Adrenal gland (tissue), 12 donors: Measurements from ENCODE around the gene SH2D7. TPM values are rescaled to one million over a fixed set of nuclear protein-coding genes. Genes with fewer than 3 reads are reported as not detected.

Experiments
- DNase-seq, 7 donors: peaks; one replicate each; pipeline ENCODE4 v3.0.0-alpha.2; 2019 to 2020
- H3K27ac ChIP-seq, 5 donors: fragments of 200-600 bp; sonication (generic) in 4 of 5; 1 replicate in 3 of 5; 2 replicates in 2 of 5; pipeline versions ENCODE4 v1.5.1 to v1.8.0; 2016 to 2020; ENCODE audit warnings: mild to moderate bottlenecking in 1 of 5
- H3K27me3 ChIP-seq: fragments of 200-600 bp; 2 replicates; pipeline ENCODE4 v1.8.0; 2021
- H3K36me3 ChIP-seq, 2 donors: fragments of 200-600 bp; replicated peaks in 1 of 2; 1 replicate in 1 of 2; 2 replicates in 1 of 2; pipeline versions ENCODE4 v1.5.1 to v1.8.0; 2018 to 2022
- H3K4me1 ChIP-seq, 2 donors: fragments of 200-600 bp; replicated peaks in 1 of 2; 1 replicate in 1 of 2; 2 replicates in 1 of 2; pipeline versions ENCODE4 v1.5.1 to v1.8.0; 2018 to 2021
- H3K4me3 ChIP-seq, 4 donors: fragments of 200-600 bp; sonication (generic) in 3 of 4; one replicate each; pipeline ENCODE4 v1.5.1; 2016 to 2018
- H3K9me3 ChIP-seq, 3 donors: fragments of 200-600 bp; sonication (generic) in 1 of 3; replicated peaks in 1 of 3; 1 replicate in 2 of 3; 2 replicates in 1 of 3; pipeline versions ENCODE4 v1.5.1 to v1.8.0; 2016 to 2021
- CTCF ChIP-seq, 6 experiments: fragments of 450-650 bp in 4 of 6; fragments of 200-600 bp in 2 of 6; sonication (generic) in 1 of 6; IDR thresholded peaks; 1 replicate in 5 of 6; 2 replicates in 1 of 6; pipeline versions ENCODE4 v1.5.1 to v1.8.0; 2016 to 2021; ENCODE audit warnings: antibody characterized with exemption in 6 of 6, mild to moderate bottlenecking in 2 of 6, moderate library complexity in 1 of 6
- POLR2A ChIP-seq, 2 donors: fragments of 450-650 bp; IDR thresholded peaks; one replicate each; pipeline ENCODE4 v1.6.1; 2017; ENCODE audit warnings: antibody characterized with exemption in 2 of 2, mild to moderate bottlenecking in 2 of 2, moderate library complexity in 1 of 2
- WGBS, 4 donors: extraction: QIAGEN DNeasy Blood & Tissue Kit in 2 of 4; methylation state at CpG; one replicate each; pipeline versions ENCODE4 v1.1.5 to v1.1.7; 2013 to 2017; 5-methylcytosine and 5-hydroxymethylcytosine counted together
- intact Hi-C, 2 donors: fragments of 100-400 bp; cut with DNase I; formaldehyde crosslinking; loops; one replicate each; pipeline versions ENCODE4 v1.14.1 to v1.15.0; 2022 to 2023
- polyA plus RNA-seq, 3 donors: library from polyadenylated mRNA; stranded (reverse); fragments of 200-250 nt in 2 of 3; fragments of 350-450 nt in 1 of 3; fragmentation: Illumina TruSeq in 1 of 3; extraction: RNeasy Lipid Tissue Mini Kit (QIAGEN cat#74804) in 1 of 3; gene quantifications; one replicate each; pipeline ENCODE4 v1.2.3, GENCODE V29; 2013 to 2014
- total RNA-seq, 9 donors: library from RNA; depleted of rRNA in 4 of 9; stranded (reverse); fragments of >200 nt in 4 of 9; fragments of 120-200 nt in 1 of 9; fragmentation: NEBNext Ultra II Directional in 1 of 9; extraction: Animal tissue kit (Norgen Biotek cat#: 25700) in 1 of 9; gene quantifications; one replicate each; pipeline versions ENCODE4 v1.1.0 to v1.2.4, GENCODE V29; 2013 to 2023
- donor health status: healthy with polysubstance abuse.
- donor health status: Bipolar disorder and iron deficiency.
- donor health status: DM: yes; HTN: yes; CAD: no.
- donor health status: DM: no; HTN: no; CAD: no.
- donor health status: DM: no; HTN: no; CAD: no.
- donor health status: DM: yes; HTN: yes; CAD: no.

SH2D7 gene
- total and polyA plus RNA-seq, 12 donors: not detected

DNA sequence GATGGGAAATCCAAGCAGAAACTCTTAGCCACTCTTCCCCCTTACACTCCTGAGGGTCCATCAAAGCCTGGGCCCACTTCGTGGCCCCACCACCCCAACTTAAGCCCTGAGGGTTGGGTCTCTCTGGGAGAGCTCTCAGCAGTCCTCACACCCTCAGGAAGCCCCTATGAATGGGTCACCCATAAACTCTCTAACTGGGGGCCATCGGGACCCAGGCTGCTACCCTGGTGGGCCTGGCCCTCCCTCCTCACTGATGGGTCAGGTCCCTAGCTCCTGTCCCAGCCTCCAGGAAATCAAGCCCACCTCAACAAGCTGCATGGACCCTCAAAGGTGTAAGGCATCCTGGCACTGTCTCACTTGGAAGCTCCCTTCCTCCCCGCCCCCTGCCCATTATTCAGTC, 19.4 kb downstream of the SH2D7 start:
- no peak overlapping the region for H3K4me3 ChIP-seq
- H3K27me3 ChIP-seq: no peaks in the 10 kb centered on the region
- intact Hi-C loops: loop anchor here (2.0 to 10.0 kb wide), 4 partner anchors 81 to 303 kb away; no protein-coding TSS in a partner anchor
- WGBS, 4 donors: 74 to 92% (median 86%) methylated on average over 2 to 3 of the region's 3 CpGs
- no peaks in the 10 kb centered on the region for H3K9me3 ChIP-seq
- TF ChIP-seq POLR2A (IDR thresholded peaks at IDR 0.05) (no peak), CTCF (IDR thresholded peaks at IDR 0.05) (no peak)
- no peaks in the 10 kb centered on the region for H3K4me1 ChIP-seq
- DNase-seq: no peak
- H3K36me3 ChIP-seq: no peaks in the 10 kb centered on the region
- H3K27ac ChIP-seq: no peak overlapping the region

- TF ChIP-seq CTCF (IDR thresholded peaks at IDR 0.05): no peak
- TF ChIP-seq POLR2A (IDR thresholded peaks at IDR 0.05): no peak
- no peak for DNase-seq
- H3K4me1 ChIP-seq: no peaks in the 10 kb centered on the region
- 70 to 74% (median 72%) methylated on average over 3 of the region's 3 CpGs for WGBS, 4 donors
- H3K9me3 ChIP-seq: no peaks in the 10 kb centered on the region
- no peaks in the 10 kb centered on the region for H3K36me3 ChIP-seq
- no peak overlapping the region for H3K27ac ChIP-seq
- no peaks in the 10 kb centered on the region for H3K27me3 ChIP-seq
- no peak overlapping the region for H3K4me3 ChIP-seq
- intact Hi-C loops: loop anchor here (2.0 to 10.0 kb wide), 4 partner anchors 80 to 302 kb away; no protein-coding TSS in a partner anchor
Observed at GRCh38 chr15:78112551-78112950, 20.2 kb downstream of the SH2D7 start.

- Histone ChIP-seq H3K27ac (no peak overlapping the region), H3K4me1 (no peaks in the 10 kb centered on the region), H3K27me3 (no peaks in the 10 kb centered on the region), H3K36me3 (no peaks in the 10 kb centered on the region), H3K9me3 (no peaks in the 10 kb centered on the region), H3K4me3 (no peak overlapping the region)
- intact Hi-C loops: no loop called here
- no peak for DNase-seq
- 83 to 87% (median 85%) methylated on average over 4 to 5 of the region's 5 CpGs for WGBS, 4 donors
- TF ChIP-seq CTCF (IDR thresholded peaks at IDR 0.05) (no peak), POLR2A (IDR thresholded peaks at IDR 0.05) (no peak)
Observed at GRCh38 chr15:78120523-78120922, 28.2 kb downstream of the SH2D7 start.

DNA sequence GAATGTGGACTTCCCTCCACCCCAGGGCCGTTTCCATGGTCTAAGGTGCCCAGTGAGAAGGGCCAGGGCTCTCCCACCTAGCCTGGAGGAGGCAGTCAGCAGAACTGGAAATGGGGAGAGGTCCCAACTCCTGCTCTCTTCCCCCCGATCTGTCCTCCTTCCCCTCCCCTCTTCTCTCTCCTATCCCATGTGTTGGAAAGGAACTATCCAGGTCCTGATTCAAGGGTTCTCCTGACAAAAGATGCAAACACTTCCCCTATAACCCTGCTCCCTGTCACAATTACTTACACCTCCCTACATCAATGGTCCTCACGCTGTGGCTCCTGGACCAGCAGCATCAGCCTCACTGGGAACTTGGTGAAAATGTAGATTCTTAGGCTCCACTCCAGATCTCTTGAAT, 32.9 kb downstream of the SH2D7 start:
- Histone ChIP-seq H3K9me3 (no peaks in the 10 kb centered on the region), H3K27ac (no peak overlapping the region), H3K4me1 (no peaks in the 10 kb centered on the region), H3K36me3 (no peaks in the 10 kb centered on the region), H3K27me3 (no peaks in the 10 kb centered on the region), H3K4me3 (no peak overlapping the region)
- 87 to 96% (median 94%) methylated on average over 2 to 3 of the region's 3 CpGs for WGBS, 4 donors
- no peak for TF ChIP-seq CTCF (IDR thresholded peaks at IDR 0.05)
- intact Hi-C loops: loop anchor here in 1 of 2 donors (5.0 kb wide), 1 partner anchor 117 kb away; no protein-coding TSS in a partner anchor
- no peak for DNase-seq
